HEK293 (cell line): ENCODE results near the gene CDC42EP2.

Experiments used
- HOXD13 ChIP-seq: sonication (generic); formaldehyde crosslinking; IDR thresholded peaks from 2 replicates; pipeline ENCODE4 v1.8.0; 2022; ENCODE audit warnings: missing genetic modification reagents, borderline replicate concordance
- KLF1 ChIP-seq: fragments of 450-650 bp; formaldehyde crosslinking; IDR thresholded peaks from 2 replicates; pipeline ENCODE4 v1.5.1; 2016; ENCODE audit warnings: missing biosample characterization, missing genetic modification characterization
- KLF10 ChIP-seq: fragments of 450-650 bp; IDR thresholded peaks from 2 replicates; pipeline ENCODE4 v1.5.1; 2018; ENCODE audit warnings: missing biosample characterization, mild to moderate bottlenecking, missing genetic modification characterization
- OVOL3 ChIP-seq: fragments of 450-650 bp; formaldehyde crosslinking; IDR thresholded peaks from 2 replicates; pipeline ENCODE4 v1.5.1; 2016; ENCODE audit warnings: missing biosample characterization, missing genetic modification characterization
- PBX3 ChIP-seq: sonication (generic); formaldehyde crosslinking; IDR thresholded peaks from 2 replicates; pipeline ENCODE4 v1.8.1; 2022; ENCODE audit warnings: mild to moderate bottlenecking, moderate library complexity, missing genetic modification reagents
- SALL2 ChIP-seq: fragments of 450-650 bp; formaldehyde crosslinking; IDR thresholded peaks from 2 replicates; pipeline ENCODE4 v1.5.0; 2017; ENCODE audit warnings: missing biosample characterization, mild to moderate bottlenecking, missing genetic modification characterization, borderline replicate concordance
- WT1 ChIP-seq: fragments of 450-650 bp; formaldehyde crosslinking; IDR thresholded peaks from 2 replicates; pipeline ENCODE4 v1.5.1; 2016; ENCODE audit warnings: missing biosample characterization, missing genetic modification characterization
- YY2 ChIP-seq: fragments of 450-650 bp; formaldehyde crosslinking; IDR thresholded peaks from 2 replicates; pipeline ENCODE4 v1.5.1; 2016; ENCODE audit warnings: missing biosample characterization, missing genetic modification characterization
- ZBTB48 ChIP-seq: fragments of 450-650 bp; formaldehyde crosslinking; IDR thresholded peaks from 2 replicates; pipeline ENCODE4 v1.5.1; 2016; ENCODE audit warnings: missing biosample characterization, missing genetic modification characterization
- ZNF248 ChIP-seq: fragments of 450-650 bp; formaldehyde crosslinking; IDR thresholded peaks from 2 replicates; pipeline ENCODE4 v1.5.1; 2017; ENCODE audit warnings: missing biosample characterization, missing genetic modification characterization
- ZNF26 ChIP-seq: fragments of 450-650 bp; formaldehyde crosslinking; IDR thresholded peaks from 2 replicates; pipeline ENCODE4 v1.5.1; 2016; ENCODE audit warnings: missing biosample characterization, missing genetic modification characterization
- ZNF266 ChIP-seq: fragments of 450-650 bp; formaldehyde crosslinking; IDR thresholded peaks from 2 replicates; pipeline ENCODE4 v1.5.1; 2016; ENCODE audit warnings: missing biosample characterization, missing genetic modification characterization, low read depth
- ZNF335 ChIP-seq: fragments of 450-650 bp; formaldehyde crosslinking; conservative IDR thresholded peaks from 2 replicates; pipeline ENCODE4 v1.5.1; 2016; ENCODE audit warnings: missing biosample characterization, missing genetic modification characterization
- ZNF341 ChIP-seq: fragments of 450-650 bp; formaldehyde crosslinking; IDR thresholded peaks from 2 replicates; pipeline ENCODE4; 2016; ENCODE audit warnings: low read depth, missing biosample characterization, missing genetic modification characterization
- ZNF426 ChIP-seq: fragments of 450-650 bp; formaldehyde crosslinking; IDR thresholded peaks from 2 replicates; pipeline ENCODE4 v1.5.1; 2017; ENCODE audit warnings: missing biosample characterization, missing genetic modification characterization, mild to moderate bottlenecking, inconsistent platforms, moderate library complexity
- ZNF433 ChIP-seq: fragments of 450-650 bp; formaldehyde crosslinking; IDR thresholded peaks from 2 replicates; pipeline ENCODE4 v1.5.1; 2016; ENCODE audit warnings: missing biosample characterization, missing genetic modification characterization, low read depth
- ZNF571 ChIP-seq: fragments of 450-650 bp; formaldehyde crosslinking; IDR thresholded peaks from 2 replicates; pipeline ENCODE4 v1.5.0; 2017; ENCODE audit warnings: missing biosample characterization, missing genetic modification characterization
- ZNF660 ChIP-seq: fragments of 450-650 bp; IDR thresholded peaks from 2 replicates; pipeline ENCODE4 v1.5.1; 2018; ENCODE audit warnings: missing biosample characterization, mild to moderate bottlenecking, missing genetic modification characterization
- ZNF76 ChIP-seq: fragments of 450-650 bp; formaldehyde crosslinking; IDR thresholded peaks from 2 replicates; pipeline ENCODE4; 2016; ENCODE audit warnings: low read depth, missing biosample characterization, missing genetic modification characterization, borderline replicate concordance
- ZNF785 ChIP-seq: fragments of 450-650 bp; formaldehyde crosslinking; IDR thresholded peaks from 2 replicates; pipeline ENCODE4 v1.5.1; 2016; ENCODE audit warnings: missing biosample characterization, missing genetic modification characterization
- ZNF837 ChIP-seq: fragments of 450-650 bp; formaldehyde crosslinking; IDR thresholded peaks from 2 replicates; pipeline ENCODE4 v1.5.1; 2016; ENCODE audit warnings: missing biosample characterization, missing genetic modification characterization
- ZSCAN16 ChIP-seq: fragments of 450-650 bp; formaldehyde crosslinking; IDR thresholded peaks from 2 replicates; pipeline ENCODE4 v1.5.1; 2016; ENCODE audit warnings: missing biosample characterization, missing genetic modification characterization
- ZSCAN18 ChIP-seq: fragments of 450-650 bp; formaldehyde crosslinking; IDR thresholded peaks from 2 replicates; pipeline ENCODE4 v1.5.1; 2016; ENCODE audit warnings: missing biosample characterization, missing genetic modification characterization
- ZSCAN5A ChIP-seq: fragments of 450-650 bp; formaldehyde crosslinking; IDR thresholded peaks from 2 replicates; pipeline ENCODE4 v1.5.1; 2016; ENCODE audit warnings: missing biosample characterization, missing genetic modification characterization
- TF ChIP-seq, protein P1 (sequence below): fragments of 450-650 bp; formaldehyde crosslinking; IDR thresholded peaks from 2 replicates; pipeline ENCODE4 v1.5.1; 2016; ENCODE audit warnings: missing biosample characterization, missing genetic modification characterization
- TF ChIP-seq, protein P2 (sequence below): fragments of 450-650 bp; formaldehyde crosslinking; IDR thresholded peaks from 2 replicates; pipeline ENCODE4 v1.5.1; 2016; ENCODE audit warnings: missing biosample characterization, missing genetic modification characterization
- TF ChIP-seq, protein P3 (sequence below): fragments of 450-650 bp; formaldehyde crosslinking; IDR thresholded peaks from 2 replicates; pipeline ENCODE4 v1.5.1; 2016; ENCODE audit warnings: missing biosample characterization, missing genetic modification characterization, low read depth
- TF ChIP-seq, protein P4 (sequence below): fragments of 450-650 bp; IDR thresholded peaks from 2 replicates; pipeline ENCODE4 v1.5.1; 2018; ENCODE audit warnings: missing biosample characterization, missing genetic modification characterization

CDC42EP2 gene

GRCh38 chr11:65315204-65315865 is 669 bp downstream of the CDC42EP2 start (continued):
- TF ChIP-seq ZSCAN5A (tag by site-specific recombination) (no peak), SALL2 (tag by site-specific recombination) (no peak), YY2 (tag by site-specific recombination) (no peak), ZNF76 (no peak), ZSCAN16 (no peak), OVOL3 (tag by site-specific recombination) (no peak), ZNF433 (tag by site-specific recombination) (no peak), ZNF785 (no peak), ZNF426 (tag by site-specific recombination) (no peak), ZNF660 (tag by site-specific recombination) (peak; percentile 29; the same call in 1 of the 2 replicates), ZNF837 (no peak), ZNF248 (no peak), KLF10 (peak; percentile 56), ZNF335 (tag by site-specific recombination) (peak; percentile 59), KLF1 (tag by site-specific recombination) (peak; percentile 61), ZSCAN18 (tag by site-specific recombination) (no peak), HOXD13 (CRISPR knock-in tag) (no peak), ZNF26 (tag by site-specific recombination) (no peak), WT1 (no peak), ZBTB48 (tag by site-specific recombination) (no peak), ZNF341 (tag by site-specific recombination) (no peak), PBX3 (CRISPR knock-in tag) (no peak), ZNF266 (tag by site-specific recombination) (no peak), ZNF571 (tag by site-specific recombination) (no peak)
- TF ChIP-seq, protein P1, sequence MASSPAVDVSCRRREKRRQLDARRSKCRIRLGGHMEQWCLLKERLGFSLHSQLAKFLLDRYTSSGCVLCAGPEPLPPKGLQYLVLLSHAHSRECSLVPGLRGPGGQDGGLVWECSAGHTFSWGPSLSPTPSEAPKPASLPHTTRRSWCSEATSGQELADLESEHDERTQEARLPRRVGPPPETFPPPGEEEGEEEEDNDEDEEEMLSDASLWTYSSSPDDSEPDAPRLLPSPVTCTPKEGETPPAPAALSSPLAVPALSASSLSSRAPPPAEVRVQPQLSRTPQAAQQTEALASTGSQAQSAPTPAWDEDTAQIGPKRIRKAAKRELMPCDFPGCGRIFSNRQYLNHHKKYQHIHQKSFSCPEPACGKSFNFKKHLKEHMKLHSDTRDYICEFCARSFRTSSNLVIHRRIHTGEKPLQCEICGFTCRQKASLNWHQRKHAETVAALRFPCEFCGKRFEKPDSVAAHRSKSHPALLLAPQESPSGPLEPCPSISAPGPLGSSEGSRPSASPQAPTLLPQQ (tag by site-specific recombination): no peak
- TF ChIP-seq, protein P2, sequence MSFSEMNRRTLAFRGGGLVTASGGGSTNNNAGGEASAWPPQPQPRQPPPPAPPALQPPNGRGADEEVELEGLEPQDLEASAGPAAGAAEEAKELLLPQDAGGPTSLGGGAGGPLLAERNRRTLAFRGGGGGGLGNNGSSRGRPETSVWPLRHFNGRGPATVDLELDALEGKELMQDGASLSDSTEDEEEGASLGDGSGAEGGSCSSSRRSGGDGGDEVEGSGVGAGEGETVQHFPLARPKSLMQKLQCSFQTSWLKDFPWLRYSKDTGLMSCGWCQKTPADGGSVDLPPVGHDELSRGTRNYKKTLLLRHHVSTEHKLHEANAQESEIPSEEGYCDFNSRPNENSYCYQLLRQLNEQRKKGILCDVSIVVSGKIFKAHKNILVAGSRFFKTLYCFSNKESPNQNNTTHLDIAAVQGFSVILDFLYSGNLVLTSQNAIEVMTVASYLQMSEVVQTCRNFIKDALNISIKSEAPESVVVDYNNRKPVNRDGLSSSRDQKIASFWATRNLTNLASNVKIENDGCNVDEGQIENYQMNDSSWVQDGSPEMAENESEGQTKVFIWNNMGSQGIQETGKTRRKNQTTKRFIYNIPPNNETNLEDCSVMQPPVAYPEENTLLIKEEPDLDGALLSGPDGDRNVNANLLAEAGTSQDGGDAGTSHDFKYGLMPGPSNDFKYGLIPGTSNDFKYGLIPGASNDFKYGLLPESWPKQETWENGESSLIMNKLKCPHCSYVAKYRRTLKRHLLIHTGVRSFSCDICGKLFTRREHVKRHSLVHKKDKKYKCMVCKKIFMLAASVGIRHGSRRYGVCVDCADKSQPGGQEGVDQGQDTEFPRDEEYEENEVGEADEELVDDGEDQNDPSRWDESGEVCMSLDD (tag by site-specific recombination): peak; percentile 81
- TF ChIP-seq, protein P3, sequence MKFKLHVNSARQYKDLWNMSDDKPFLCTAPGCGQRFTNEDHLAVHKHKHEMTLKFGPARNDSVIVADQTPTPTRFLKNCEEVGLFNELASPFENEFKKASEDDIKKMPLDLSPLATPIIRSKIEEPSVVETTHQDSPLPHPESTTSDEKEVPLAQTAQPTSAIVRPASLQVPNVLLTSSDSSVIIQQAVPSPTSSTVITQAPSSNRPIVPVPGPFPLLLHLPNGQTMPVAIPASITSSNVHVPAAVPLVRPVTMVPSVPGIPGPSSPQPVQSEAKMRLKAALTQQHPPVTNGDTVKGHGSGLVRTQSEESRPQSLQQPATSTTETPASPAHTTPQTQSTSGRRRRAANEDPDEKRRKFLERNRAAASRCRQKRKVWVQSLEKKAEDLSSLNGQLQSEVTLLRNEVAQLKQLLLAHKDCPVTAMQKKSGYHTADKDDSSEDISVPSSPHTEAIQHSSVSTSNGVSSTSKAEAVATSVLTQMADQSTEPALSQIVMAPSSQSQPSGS (tag by site-specific recombination): no peak
- TF ChIP-seq, protein P4, sequence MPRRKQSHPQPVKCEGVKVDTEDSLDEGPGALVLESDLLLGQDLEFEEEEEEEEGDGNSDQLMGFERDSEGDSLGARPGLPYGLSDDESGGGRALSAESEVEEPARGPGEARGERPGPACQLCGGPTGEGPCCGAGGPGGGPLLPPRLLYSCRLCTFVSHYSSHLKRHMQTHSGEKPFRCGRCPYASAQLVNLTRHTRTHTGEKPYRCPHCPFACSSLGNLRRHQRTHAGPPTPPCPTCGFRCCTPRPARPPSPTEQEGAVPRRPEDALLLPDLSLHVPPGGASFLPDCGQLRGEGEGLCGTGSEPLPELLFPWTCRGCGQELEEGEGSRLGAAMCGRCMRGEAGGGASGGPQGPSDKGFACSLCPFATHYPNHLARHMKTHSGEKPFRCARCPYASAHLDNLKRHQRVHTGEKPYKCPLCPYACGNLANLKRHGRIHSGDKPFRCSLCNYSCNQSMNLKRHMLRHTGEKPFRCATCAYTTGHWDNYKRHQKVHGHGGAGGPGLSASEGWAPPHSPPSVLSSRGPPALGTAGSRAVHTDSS: no peak
